ENCODE measurements around the gene KIF16B.
"Not testable (repeated sequence)": the region's sequence is repeated elsewhere in the genome, so short reads cannot be mapped to it uniquely, and the experiment has no call there.

Gene KIF16B

DNA sequence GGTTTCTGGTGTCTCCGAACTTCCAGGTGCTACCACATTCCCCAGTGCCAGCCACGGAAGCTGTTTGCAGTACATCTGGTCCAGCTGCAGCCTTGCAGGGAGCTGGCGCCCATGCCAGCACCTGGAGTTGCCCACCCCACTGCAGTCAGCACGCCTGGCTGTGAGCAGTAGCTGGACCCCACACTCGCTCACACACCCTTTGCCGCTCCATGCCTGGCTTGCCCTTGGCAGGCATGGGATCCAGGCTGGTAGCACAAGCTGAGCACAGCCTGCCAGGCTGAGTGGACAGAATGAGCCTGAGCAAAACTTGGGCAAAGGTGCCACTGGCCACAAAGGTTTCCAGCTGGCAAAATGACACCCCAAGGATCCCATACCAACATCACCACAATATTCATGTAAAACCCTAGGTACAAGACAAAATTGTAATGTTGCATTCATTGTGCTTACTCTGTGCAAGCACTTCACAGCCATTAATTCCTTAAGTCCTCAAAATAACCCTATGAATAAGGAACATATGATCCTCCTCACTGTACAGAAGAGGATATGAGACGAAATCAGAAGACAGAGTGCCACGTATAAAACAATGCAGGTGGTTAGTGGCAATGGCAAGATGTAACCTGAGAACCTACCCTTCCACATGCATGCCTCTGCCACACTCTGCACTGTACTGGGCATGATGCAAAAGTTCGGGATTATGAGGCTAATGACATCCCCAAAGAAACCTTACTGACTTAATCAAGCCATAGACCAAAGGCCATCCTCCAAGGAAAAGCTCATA is 18.3 kb downstream of the KIF16B start:
- DNase-seq, result no peak

DNA sequence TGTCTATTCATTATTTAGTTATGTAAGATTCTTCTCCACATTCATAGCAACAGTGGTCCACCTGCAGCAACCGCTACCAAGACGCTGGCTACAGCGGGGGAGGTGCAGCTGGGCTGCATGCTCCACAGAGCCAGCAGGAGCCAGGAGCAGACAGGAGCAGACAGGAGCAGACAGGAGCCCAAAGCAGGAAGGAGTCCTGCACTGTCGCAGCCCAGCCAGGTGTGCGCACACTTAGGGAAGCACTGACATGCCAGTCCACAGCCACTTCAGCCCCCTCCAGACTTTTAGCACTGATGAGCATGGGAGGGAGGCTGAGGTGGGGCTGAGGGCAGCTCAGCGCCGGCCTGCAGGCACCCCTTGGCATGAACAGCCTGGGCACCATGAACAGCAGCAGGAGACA is 19.6 kb downstream of the KIF16B start:
- no peak for DNase-seq

DNA sequence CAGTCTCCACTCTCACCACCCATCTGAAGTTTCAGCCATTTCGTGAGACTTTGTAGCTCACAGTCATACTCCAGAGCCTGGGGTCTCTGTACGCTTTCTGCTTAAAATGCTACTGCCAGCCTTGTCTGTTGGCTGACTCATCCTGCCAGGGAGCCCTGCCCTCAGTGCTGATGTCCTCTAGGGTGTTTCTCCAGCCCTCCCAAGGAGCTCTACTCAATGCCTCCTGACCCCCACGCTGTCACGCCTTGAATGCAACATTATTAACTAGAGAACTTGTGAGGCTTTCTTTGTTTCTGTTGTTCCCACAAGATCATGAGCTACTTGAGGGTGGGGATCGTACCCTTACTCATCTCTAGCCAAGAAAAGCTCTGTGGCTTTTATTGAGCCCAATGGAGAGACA is 20.1 kb downstream of the KIF16B start:
- DNase-seq, result no peak

DNA sequence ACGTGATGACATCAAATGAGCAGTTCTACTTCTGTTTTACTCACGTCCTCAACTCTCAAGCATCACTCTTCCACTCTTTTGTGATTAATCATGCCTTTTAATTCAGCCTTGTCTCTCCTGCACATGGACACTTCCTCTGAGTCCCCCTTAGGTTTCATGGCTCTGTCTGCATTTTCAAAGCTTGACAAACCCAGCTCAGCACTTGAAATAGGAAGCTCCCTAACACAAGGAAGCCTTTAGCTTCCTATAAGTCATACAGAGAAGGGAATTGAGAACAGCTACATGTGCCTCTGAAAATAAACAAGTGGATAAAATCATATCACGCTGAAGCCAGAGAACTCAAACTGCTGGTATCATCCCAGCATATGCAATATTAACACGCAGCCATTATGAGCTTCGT is 21.2 kb downstream of the KIF16B start:
- peak in 1 of 2 donors; percentile 5 for DNase-seq

DNA sequence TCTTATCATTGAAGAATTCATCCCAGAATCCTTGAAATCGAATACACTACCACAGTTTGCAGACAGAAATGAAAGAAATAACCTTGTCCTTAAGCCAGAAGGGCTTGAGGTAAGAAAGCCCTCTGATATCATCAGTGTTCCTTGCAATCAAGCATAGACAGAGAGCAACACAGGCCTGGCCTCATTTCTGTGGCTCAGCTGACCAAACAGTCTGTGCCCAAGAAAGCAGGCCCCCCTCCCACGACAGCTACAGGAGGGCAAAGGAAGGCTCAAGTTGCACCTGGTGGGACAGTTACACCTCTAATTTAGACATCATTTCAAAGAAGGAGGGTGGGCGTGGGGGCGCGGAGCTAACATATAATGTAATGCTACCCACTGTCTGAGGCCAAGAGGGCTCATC is 21.6 kb downstream of the KIF16B start:
- no peak for DNase-seq

DNA sequence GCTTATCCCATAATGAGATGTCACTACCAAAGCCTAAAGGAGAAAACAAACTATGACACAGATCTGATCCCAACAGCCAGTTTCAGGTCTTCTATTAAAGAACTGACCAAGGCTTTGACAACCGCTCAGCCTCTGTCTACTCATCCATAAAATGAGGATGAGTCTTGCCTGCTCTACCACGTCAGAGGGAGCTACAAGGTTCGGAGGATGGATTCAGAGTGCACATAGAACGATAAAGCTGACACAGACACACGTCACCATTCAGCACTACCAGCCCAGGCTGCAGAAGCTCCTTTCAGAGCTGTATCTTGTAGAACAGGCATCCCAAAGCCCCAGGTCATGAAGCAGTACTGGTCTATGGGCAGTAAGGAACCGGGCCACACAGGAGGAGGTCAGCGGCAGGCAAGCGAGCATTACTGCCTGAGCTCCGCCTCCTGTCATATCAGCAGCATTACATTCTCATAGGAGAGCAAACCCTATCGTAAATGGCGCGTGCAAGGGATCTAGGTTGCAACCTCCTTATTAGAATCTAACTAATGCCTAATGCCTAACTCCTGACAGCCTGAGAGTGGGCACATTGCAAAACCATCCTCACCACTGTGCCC is 25.1 kb downstream of the KIF16B start:
- no peak for DNase-seq

DNA sequence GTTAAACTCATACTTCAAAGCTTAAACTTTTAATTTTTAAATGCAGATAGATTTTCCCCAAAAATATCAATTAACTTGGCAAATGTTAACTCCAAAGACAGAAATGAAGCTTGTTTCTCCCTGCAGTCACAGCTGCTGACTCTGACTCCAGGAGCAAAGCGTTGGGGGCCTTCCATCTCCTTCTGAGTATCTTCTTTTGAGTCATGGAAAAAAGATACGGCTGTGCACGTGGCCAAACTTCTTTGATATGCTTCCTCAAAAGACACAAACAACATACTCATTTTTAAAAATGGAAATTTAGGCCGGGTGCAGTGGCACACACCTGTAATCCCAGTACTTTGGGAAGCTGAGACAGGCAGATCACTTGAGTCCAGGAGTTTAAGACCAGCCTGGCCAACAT is 28.3 kb downstream of the KIF16B start:
- DNase-seq, result no peak

DNA sequence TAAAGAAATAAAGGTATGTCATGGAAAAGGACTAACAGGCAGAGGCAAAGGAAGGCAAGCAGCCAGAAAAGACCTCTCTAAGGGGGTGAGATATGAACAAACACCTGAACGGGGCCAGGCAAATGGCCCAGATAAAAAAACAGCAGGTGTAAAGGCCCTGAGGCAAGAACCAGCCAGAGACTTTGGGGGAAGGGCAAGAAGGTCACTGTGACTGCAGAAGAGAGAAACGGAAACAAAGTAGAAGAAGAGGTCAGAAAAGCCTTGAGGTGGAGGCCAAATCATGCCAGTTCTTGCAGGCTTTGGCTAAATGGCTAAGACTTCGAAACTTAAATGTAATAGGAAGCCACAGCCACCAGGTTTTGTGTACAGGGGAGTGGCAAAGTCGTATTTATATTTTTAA is 30.8 kb downstream of the KIF16B start:
- DNase-seq, result no peak

DNA sequence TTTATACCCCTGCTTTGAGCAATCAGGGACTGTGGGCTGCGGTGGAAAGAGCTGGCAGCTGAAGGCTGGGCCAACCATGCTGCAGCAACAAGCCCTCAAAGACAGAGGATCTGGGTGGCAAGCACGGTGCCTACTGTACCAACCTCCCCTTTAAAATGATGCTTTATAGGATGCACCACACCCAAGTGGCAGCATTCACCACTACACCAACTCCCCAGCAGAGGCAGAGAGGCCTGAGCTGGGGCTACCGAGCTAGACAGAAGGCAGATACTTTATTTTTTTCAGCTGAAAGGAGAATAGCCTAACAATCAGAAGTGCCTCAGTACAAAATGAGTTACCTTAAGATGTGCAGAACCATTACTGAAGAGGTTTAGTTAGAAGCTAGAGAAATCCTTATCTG is 31.4 kb downstream of the KIF16B start:
- no peak for DNase-seq

DNA sequence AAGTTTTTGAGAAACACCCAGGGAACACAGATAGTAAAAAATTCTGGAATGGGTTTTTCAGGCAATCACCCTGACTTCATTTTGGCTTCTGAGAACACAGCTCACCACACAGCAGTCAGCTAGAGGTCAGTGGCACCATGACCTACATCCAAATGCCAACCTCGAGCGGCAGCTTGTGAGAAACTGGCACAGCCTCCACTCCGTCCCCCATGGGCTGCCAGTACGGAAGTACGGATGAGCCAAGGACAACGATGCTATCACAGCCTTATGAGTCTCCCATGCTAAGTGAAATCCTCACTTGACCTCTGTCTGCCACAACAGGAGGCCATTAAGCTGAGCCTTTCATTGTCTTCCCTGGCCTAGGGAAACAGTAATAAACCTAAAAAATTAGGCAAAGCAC is 32.0 kb downstream of the KIF16B start:
- DNase-seq, result no peak

DNA sequence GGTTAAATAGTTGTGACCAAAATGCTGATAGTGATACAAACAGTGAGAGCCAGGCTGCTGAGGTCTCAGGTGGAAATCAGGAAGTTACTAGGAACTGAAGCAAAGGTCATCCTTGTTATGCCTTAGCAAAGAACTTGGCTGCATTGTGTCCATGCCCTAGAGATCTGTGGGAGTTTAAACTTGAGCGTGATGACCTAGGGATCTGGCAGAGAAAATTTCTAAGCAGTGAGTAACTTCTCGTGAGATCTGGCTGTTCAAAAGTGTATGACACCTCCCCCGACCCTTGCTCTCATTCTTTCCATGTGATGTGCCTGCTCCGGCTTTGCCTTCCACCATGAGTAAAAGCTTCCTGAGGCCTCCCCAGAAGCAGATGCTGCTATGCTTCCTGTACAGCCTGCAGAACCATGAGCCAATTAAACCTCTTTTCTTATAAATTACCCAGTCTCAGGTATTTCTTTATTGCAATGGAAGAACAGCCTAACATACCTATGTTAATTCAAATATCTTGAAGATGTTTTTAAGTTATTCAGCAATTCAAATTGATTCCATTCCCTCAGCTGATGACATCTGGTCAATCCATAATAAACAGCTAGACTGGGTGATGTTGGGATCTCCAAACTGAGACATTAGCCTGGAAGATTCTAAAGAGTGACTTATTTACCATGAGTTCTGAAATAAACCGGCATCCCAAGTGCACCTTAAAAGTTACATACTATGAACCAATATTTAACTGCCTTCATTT is 33.8 kb downstream of the KIF16B start:
- DNase-seq, result no peak

DNA sequence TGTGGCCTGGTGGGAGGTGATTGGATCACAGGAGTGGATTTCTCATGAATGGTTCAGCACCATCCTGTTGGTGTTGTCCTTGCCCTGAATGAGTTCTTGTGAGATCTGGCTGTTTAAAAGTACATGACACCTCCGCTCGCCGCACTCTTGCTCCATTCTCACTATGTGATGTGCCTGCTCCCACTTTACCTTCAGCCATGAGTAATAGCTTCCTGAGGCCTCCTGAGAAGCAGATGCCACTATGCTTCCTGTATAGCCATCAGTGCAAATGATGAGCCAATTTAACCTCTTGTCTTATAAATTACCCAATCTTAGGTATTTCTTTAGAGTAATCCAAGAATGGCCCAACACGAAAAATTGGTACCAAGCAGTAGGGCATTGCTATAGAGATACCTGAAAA is 34.5 kb downstream of the KIF16B start:
- no peak for DNase-seq

DNA sequence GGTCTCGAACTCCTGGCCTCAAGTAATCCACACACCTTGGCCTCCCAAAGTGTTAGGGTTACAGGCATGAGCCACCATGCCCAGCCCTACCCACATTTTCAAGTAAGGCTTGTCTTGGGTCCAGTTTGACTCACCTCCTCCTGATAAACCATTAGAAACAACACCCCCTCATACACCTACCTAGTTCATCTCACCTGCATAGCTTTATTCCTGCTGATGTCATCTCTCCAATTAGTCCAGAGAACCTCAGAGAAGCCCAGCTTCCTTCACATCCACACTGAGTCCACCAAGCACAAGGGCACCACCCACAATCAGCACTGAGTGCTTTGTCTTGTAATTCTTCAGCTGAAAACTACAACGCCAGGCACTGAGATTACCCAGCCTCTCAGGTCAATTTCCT is 35.3 kb downstream of the KIF16B start:
- no peak for DNase-seq

DNA sequence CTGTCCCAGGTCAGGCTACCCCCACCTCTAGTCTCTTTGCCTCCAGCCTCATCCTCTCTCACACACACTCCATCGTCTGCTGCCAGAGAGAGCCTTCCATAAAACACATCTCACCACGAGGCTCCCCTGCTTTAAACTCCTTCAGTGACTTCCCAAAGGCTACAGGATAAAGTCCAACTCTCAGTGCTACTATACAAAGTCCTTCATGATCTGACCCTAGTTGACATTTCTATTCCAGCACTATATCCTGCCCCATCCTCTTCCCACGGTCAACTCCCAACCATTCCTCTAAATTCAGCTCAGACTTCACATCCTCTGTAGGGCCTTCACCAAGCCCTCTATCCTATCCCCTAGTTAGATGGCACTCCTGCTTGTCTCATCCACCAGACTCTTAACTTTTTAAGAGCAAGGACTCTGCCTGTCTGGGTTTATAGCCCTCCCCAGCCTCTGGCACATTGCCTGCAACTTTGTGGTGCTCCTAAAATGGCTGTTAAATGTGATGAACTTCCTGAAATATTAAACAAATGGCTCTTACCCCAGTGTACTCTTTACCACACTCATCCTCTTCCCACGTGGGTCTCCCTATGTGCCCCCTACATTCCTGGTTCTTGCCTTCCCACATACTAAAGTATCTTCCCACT is 36.1 kb downstream of the KIF16B start:
- DNase-seq, result no peak

DNA sequence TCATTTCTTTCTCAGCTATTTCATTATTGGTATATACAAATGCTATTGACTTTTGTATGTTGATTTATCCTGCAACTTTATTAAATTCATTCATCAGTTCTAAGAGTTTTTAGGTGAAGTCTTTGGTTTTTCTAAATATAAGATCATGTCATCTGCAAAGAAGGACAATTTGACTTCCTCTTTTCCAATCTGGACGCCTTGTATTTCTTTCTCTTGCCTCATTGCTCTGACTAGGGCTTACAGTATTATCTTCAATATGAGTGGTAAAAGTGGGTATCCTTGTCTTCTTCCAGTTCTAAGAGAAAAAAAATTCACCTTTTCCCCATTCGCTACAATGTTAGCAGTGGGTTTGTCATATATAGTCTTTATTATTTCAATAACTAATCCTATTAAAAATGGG is 38.0 kb downstream of the KIF16B start:
- no peak for DNase-seq

DNA sequence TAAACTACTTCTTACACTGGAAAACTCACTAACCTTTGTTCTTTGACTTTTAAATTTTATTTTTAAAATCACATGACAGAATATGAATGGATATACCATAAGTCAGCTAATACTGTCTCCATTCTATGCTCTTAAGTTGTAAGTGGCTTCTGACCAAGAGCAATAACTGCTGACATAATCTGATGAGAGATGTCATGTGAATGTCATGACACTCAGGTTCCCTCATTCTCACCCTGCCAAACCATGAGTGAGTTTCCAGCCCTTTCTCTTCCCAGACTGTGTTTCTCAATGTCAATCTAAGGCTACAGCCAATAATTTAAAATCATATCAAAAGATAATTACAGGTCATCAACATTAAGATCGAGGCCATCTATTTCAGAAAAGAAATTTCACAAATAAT is 39.7 kb downstream of the KIF16B start:
- no peak for DNase-seq

DNA sequence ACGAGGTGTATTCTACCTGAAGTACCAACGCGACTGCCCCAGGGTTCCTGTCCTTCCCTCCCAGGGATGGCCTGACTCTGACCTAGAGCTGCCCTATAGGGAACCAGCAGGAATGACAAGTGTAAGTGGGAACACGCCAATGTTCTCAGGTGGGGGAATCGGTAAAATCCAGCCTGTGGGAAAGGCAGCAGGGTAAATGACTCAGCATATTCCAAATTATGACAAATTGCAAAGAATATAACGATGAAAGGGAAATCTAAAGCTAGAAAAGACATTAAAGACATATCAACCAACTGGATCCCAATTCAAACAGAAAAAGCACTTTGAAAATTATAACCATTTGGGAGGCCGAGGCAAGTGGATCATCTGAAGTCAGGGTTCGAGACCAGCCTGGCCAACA is 41.8 kb downstream of the KIF16B start:
- DNase-seq, result no peak

DNA sequence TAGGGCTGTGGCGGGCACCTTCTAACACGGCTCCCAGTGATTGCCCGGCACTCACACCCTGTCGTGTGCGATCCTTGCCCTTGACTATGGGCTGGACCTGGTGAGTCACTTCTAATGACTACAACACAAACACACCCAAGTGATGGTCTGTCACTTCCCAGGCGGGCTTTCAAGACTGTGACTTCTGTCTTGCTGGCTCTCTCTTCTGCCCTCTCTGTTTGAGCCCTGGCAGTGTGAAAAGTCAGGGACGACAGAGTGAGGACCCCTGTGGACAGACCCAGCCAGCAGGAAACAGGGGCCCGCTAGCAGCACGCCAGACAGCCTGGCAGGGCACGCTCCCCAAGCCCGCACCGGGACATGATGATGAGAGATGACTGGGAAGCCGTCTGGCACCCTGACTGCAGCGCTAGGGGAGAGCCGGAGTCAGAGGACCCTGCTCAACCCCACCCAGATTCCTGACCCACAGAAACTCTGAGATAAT is 43.0 kb downstream of the KIF16B start:
- no peak for DNase-seq

DNA sequence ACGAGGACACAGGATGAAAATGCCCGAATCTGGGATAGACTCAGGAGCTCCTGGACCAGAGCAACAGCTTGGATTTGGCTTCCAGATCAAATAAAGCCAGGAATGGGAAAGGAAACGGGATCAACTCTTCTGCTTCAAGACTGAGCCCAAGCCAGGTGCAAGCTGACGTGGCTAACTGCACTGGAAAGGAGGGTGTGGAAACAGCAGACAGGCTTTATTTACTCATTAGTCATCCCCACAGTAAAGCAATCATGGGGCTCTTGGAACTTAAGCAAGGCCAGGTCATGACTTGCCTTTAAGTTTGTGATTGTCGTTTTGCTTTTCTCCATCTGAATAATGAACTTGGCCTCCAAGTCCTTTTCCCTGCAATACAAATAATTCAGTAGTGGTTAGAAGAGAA is 45.2 kb downstream of the KIF16B start:
- no peak for DNase-seq

DNA sequence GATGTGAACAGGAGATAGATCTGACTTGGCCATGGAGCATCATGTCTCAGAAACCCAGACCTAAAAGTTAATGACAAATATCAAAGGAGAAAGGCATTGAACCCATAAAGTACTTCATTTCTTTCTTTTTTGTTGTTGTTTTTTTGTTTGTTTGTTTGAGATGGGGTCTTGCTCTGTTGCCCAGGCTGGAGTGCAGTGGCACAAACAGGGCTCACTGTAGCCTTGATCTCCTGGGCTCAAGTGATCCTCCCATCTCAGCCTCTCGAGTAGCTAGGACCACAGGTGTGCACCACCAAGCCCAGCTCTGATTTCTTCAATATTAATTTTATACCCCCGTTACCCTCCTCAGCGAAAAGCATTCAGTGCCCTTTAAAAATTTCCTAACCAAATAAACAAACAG is 45.8 kb downstream of the KIF16B start:
- DNase-seq, result no peak

DNA sequence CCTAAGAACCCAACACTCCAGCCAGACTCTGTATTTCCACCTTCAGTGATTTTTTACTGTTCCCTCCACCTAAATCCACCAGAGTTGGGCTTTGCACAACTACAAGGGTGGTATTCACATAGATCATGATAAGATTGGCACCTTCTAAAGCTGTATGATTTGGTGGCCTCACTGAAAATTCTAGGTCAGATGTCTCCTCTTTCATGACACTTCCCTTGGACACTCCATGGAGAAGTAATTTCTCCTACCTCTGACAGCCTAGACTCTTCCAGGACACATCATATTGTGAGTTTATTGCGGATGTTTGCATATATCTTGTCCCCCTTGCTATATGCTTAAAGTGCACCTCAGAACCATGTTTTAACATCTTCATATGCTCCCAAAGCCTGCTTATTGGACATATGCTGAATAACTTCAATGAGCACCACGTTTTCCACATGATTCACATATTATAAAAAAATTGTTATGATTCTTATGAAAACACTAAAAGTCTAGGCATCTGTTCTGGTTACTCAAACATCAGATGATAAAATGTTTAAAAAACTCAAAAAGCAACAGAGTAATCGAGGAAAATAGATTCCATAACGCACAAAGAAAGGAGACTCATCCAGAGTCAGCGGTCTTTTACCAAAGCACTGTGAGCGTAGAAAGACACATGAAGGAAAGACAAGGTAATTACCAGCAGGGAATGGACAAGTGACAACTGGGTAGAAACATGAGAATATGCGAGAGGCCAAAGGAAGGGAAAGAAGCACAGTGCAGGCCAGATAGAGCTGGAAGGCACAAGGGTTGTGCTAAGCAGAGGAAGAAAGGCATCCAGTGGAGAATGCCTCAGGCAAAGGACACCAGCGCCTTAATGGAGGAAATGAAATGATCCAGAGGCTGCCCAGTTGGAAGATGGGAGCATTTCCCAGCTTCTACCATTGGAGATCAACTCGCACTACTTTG is 46.5 kb downstream of the KIF16B start:
- no peak for DNase-seq

DNA sequence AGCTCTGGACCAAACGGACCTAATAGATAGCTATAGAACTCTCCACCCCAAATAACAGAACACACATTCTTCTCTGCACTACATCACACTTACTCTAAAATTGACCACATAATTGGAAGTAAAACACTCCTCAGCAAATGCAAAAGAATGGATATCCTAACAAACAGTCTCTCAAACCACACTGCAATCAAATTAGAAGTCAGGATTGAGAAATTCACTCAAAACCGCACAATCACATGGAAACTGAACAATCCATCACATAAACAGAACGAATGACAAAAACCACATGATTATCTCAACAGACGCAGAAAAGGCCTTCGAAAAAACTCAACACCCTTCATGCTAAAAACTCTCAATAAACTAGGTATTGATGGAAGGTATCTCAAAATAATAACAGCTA is 50.6 kb downstream of the KIF16B start:
- DNase-seq, result not testable (repeated sequence)
